Activated T-helper 1 cell treated with anti-CD3 and anti-CD28 coated beads, Interleukin-12 subunit alpha, Interleukin-12 subunit beta, Interleukin-2, Interleukin-4 antibody, amounts not matched to agents 30 ng/mL and 10 ng/mL and 1 ng/mL, durations not matched to agents 14 hours and 24 hours and 36 hours (primary cell): Measurements from ENCODE around the gene FLT1. TPM values are rescaled to one million over a fixed set of nuclear protein-coding genes. Genes with fewer than 3 reads are reported as not detected.
A peak's percentile ranks its signal among the peaks of the same experiment; 100 is the strongest.

Experiments used
- DNase-seq: peaks from one replicate; pipeline ENCODE4 v3.0.0; 2021; ENCODE audit warnings: low spot score
- H3K27ac Mint-ChIP-seq: one replicate; pipeline ENCODE4 v1.8.0; 2021; ENCODE audit warnings: mild to moderate bottlenecking, mixed read lengths
- H3K27me3 Mint-ChIP-seq: one replicate; pipeline ENCODE4 v1.8.0; 2022; ENCODE audit warnings: mild to moderate bottlenecking, moderate library complexity, mixed read lengths; ENCODE audit not compliant: insufficient read depth
- H3K36me3 Mint-ChIP-seq: one replicate; pipeline ENCODE4 v1.8.0; 2021; ENCODE audit warnings: low read depth, mixed read lengths
- H3K4me1 Mint-ChIP-seq: one replicate; pipeline ENCODE4 v1.8.0; 2021; ENCODE audit warnings: low read depth, mixed read lengths
- H3K4me3 Mint-ChIP-seq: one replicate; pipeline ENCODE4 v1.8.0; 2021; ENCODE audit warnings: mild to moderate bottlenecking, moderate library complexity, mixed read lengths
- H3K9me3 Mint-ChIP-seq: one replicate; pipeline ENCODE4 v1.8.0; 2021; ENCODE audit warnings: mixed read lengths
- intact Hi-C: fragments of 100-400 bp; cut with micrococcal nuclease; formaldehyde crosslinking; loops from one replicate; pipeline ENCODE4 v1.15.1; 2024
- total RNA-seq: library from RNA; stranded (reverse); gene quantifications from 2 replicates; pipeline ENCODE4 v1.2.3, GENCODE V29; 2022

FLT1 gene
- total RNA-seq, 1 donor from 2014 or later = 45.6 TPM

GRCh38 chr13:28358708-28359107 lies 136.2 kb downstream of the FLT1 start:
- no peak overlapping the region for H3K4me3 Mint-ChIP-seq
- DNase-seq = no peak
- peaks cover 26% of the 10 kb centered on the region for H3K9me3 Mint-ChIP-seq
- H3K36me3 Mint-ChIP-seq = peaks cover 18% of the 10 kb centered on the region
- H3K4me1 Mint-ChIP-seq = peaks cover 49% of the 10 kb centered on the region
- no peak overlapping the region for H3K27ac Mint-ChIP-seq
- intact Hi-C loops = no loop called here
- peaks cover 3% of the 10 kb centered on the region for H3K27me3 Mint-ChIP-seq

- Mint-ChIP-seq H3K27me3 (peaks cover 3% of the 10 kb centered on the region), H3K4me1 (peaks cover 52% of the 10 kb centered on the region), H3K9me3 (peaks cover 26% of the 10 kb centered on the region), H3K27ac (peak overlapping the region; percentile 49), H3K36me3 (peaks cover 18% of the 10 kb centered on the region), H3K4me3 (no peak overlapping the region)
- no peak for DNase-seq
- intact Hi-C loops = no loop called here
Measured at GRCh38 chr13:28357911-28358433, 137.0 kb downstream of the FLT1 start.

GRCh38 chr13:28357247-28357825 lies 137.6 kb downstream of the FLT1 start:
- Mint-ChIP-seq H3K36me3 (peaks cover 18% of the 10 kb centered on the region), H3K9me3 (peaks cover 26% of the 10 kb centered on the region), H3K4me3 (no peak overlapping the region), H3K4me1 (peaks cover 55% of the 10 kb centered on the region), H3K27ac (peak overlapping the region; percentile 11), H3K27me3 (no peaks in the 10 kb centered on the region)
- DNase-seq = no peak
- intact Hi-C loops = no loop called here

- Mint-ChIP-seq H3K27ac (no peak overlapping the region), H3K4me1 (peaks cover 57% of the 10 kb centered on the region), H3K4me3 (no peak overlapping the region), H3K36me3 (peaks cover 15% of the 10 kb centered on the region), H3K9me3 (peaks cover 26% of the 10 kb centered on the region), H3K27me3 (no peaks in the 10 kb centered on the region)
- intact Hi-C loops = no loop called here
- DNase-seq = no peak
Measured at GRCh38 chr13:28356561-28357021, 138.3 kb downstream of the FLT1 start.

GRCh38 chr13:28355822-28356371 lies 139.0 kb downstream of the FLT1 start:
- Mint-ChIP-seq H3K4me3 (peak overlapping the region; percentile 56), H3K27ac (peak overlapping the region; percentile 79), H3K4me1 (peaks cover 57% of the 10 kb centered on the region), H3K9me3 (peaks cover 26% of the 10 kb centered on the region), H3K36me3 (peaks cover 15% of the 10 kb centered on the region), H3K27me3 (no peaks in the 10 kb centered on the region)
- intact Hi-C loops = no loop called here
- DNase-seq = peak; percentile 1

GRCh38 chr13:28355046-28355821 lies 139.7 kb downstream of the FLT1 start:
- DNase-seq = no peak
- Mint-ChIP-seq H3K36me3 (peaks cover 15% of the 10 kb centered on the region), H3K9me3 (peaks cover 23% of the 10 kb centered on the region), H3K4me1 (peaks cover 57% of the 10 kb centered on the region), H3K27me3 (no peaks in the 10 kb centered on the region), H3K4me3 (peak overlapping the region; percentile 56), H3K27ac (peak overlapping the region; percentile 79)
- intact Hi-C loops = no loop called here

GRCh38 chr13:28353679-28354078 lies 141.2 kb downstream of the FLT1 start:
- peaks cover 55% of the 10 kb centered on the region for H3K4me1 Mint-ChIP-seq
- intact Hi-C loops = no loop called here
- peaks cover 18% of the 10 kb centered on the region for H3K9me3 Mint-ChIP-seq
- H3K36me3 Mint-ChIP-seq = peaks cover 14% of the 10 kb centered on the region
- H3K27ac Mint-ChIP-seq = peak overlapping the region; percentile 13
- no peak overlapping the region for H3K4me3 Mint-ChIP-seq
- no peak for DNase-seq
- no peaks in the 10 kb centered on the region for H3K27me3 Mint-ChIP-seq

- Mint-ChIP-seq H3K9me3 (peaks cover 3% of the 10 kb centered on the region), H3K27me3 (peaks cover 5% of the 10 kb centered on the region), H3K4me3 (no peak overlapping the region), H3K4me1 (peaks cover 36% of the 10 kb centered on the region), H3K36me3 (peaks cover 4% of the 10 kb centered on the region), H3K27ac (no peak overlapping the region)
- no peak for DNase-seq
- intact Hi-C loops = no loop called here
Measured at GRCh38 chr13:28349907-28350654, 144.8 kb downstream of the FLT1 start.

GRCh38 chr13:28349371-28349770 lies 145.6 kb downstream of the FLT1 start:
- Mint-ChIP-seq H3K27me3 (peaks cover 5% of the 10 kb centered on the region), H3K27ac (no peak overlapping the region), H3K9me3 (no peaks in the 10 kb centered on the region), H3K36me3 (peaks cover 2% of the 10 kb centered on the region), H3K4me3 (no peak overlapping the region), H3K4me1 (peaks cover 29% of the 10 kb centered on the region)
- intact Hi-C loops = no loop called here
- DNase-seq = no peak

GRCh38 chr13:28347456-28348371 lies 147.2 kb downstream of the FLT1 start:
- Mint-ChIP-seq H3K4me3 (no peak overlapping the region), H3K36me3 (peaks cover 7% of the 10 kb centered on the region), H3K9me3 (no peaks in the 10 kb centered on the region), H3K27me3 (peaks cover 5% of the 10 kb centered on the region), H3K27ac (no peak overlapping the region), H3K4me1 (peaks cover 20% of the 10 kb centered on the region)
- no peak for DNase-seq
- intact Hi-C loops = no loop called here

GRCh38 chr13:28346154-28346553 lies 148.8 kb downstream of the FLT1 start:
- peaks cover 9% of the 10 kb centered on the region for H3K36me3 Mint-ChIP-seq
- no peaks in the 10 kb centered on the region for H3K9me3 Mint-ChIP-seq
- DNase-seq = no peak
- H3K4me3 Mint-ChIP-seq = no peak overlapping the region
- H3K27me3 Mint-ChIP-seq = peaks cover 5% of the 10 kb centered on the region
- intact Hi-C loops = no loop called here
- peaks cover 14% of the 10 kb centered on the region for H3K4me1 Mint-ChIP-seq
- H3K27ac Mint-ChIP-seq = no peak overlapping the region

- Mint-ChIP-seq H3K9me3 (no peaks in the 10 kb centered on the region), H3K27me3 (peaks cover 5% of the 10 kb centered on the region), H3K4me1 (peaks cover 14% of the 10 kb centered on the region), H3K27ac (no peak overlapping the region), H3K36me3 (peaks cover 9% of the 10 kb centered on the region), H3K4me3 (no peak overlapping the region)
- intact Hi-C loops = no loop called here
- no peak for DNase-seq
Measured at GRCh38 chr13:28344163-28344562, 150.8 kb downstream of the FLT1 start.
